Stomach (tissue), 9 donors: ENCODE results near the gene ZNF135. TPM values are rescaled to one million over a fixed set of nuclear protein-coding genes. Genes with fewer than 3 reads are reported as not detected.

Experiments
- DNase-seq, 2 donors: peaks; one replicate each; pipeline versions ENCODE4 v3.0.0 to v3.0.0-alpha.2; 2013 to 2019
- H3K27ac ChIP-seq, 5 donors: fragments of 200-600 bp in 4 of 5; sonication (generic) in 4 of 5; one replicate each; pipeline ENCODE4 v1.5.1; 2013 to 2019; ENCODE audit warnings: mild to moderate bottlenecking in 1 of 5, moderate library complexity in 1 of 5
- H3K27me3 ChIP-seq, 3 donors: fragments of 200-600 bp; sonication (generic); one replicate each; pipeline ENCODE4 v1.5.1; 2017 to 2019; ENCODE audit warnings: mixed run types in 1 of 3
- H3K36me3 ChIP-seq, 4 donors: fragments of 200-600 bp; sonication (generic); 1 replicate in 3 of 4; 2 replicates in 1 of 4; pipeline ENCODE4 v1.5.1; 2016 to 2019
- H3K4me1 ChIP-seq, 4 donors: fragments of 200-600 bp; sonication (generic); one replicate each; pipeline ENCODE4 v1.5.1; 2016 to 2019
- H3K4me3 ChIP-seq, 4 donors: fragments of 200-600 bp; sonication (generic) in 3 of 4; one replicate each; pipeline ENCODE4 v1.5.1; 2016 to 2019; ENCODE audit warnings: mild to moderate bottlenecking in 1 of 4
- H3K9me3 ChIP-seq, 4 donors: fragments of 200-600 bp; sonication (generic); one replicate each; pipeline ENCODE4 v1.5.1; 2016 to 2019
- CTCF ChIP-seq, 7 experiments: fragments of 450-650 bp in 4 of 7; fragments of 200-600 bp in 3 of 7; sonication (generic) in 3 of 7; IDR thresholded peaks; one replicate each; pipeline ENCODE4 v1.5.1; 2016 to 2019; ENCODE audit warnings: antibody characterized with exemption in 7 of 7, control low read depth in 2 of 7, mild to moderate bottlenecking in 1 of 7
- EP300 ChIP-seq: sonication (generic); formaldehyde crosslinking; IDR thresholded peaks from one replicate; pipeline ENCODE4 v1.6.1; 2017; ENCODE audit warnings: antibody characterized with exemption
- POLR2A ChIP-seq, 4 donors: fragments of 450-650 bp; IDR thresholded peaks; one replicate each; pipeline ENCODE4 v1.6.1; 2016; ENCODE audit warnings: antibody characterized with exemption in 4 of 4, control low read depth in 2 of 4, mild to moderate bottlenecking in 1 of 4, moderate library complexity in 1 of 4
- POLR2AphosphoS5 ChIP-seq, 3 donors: sonication (generic); formaldehyde crosslinking; IDR thresholded peaks; one replicate each; pipeline ENCODE4 v1.6.1; 2016; ENCODE audit warnings: antibody characterized with exemption in 3 of 3
- WGBS, 5 donors: extraction: QIAGEN DNeasy Blood & Tissue Kit in 3 of 5; methylation state at CpG; one replicate each; pipeline versions ENCODE4 v1.1.5 to v1.1.7; 2013 to 2018; 5-methylcytosine and 5-hydroxymethylcytosine counted together
- intact Hi-C: fragments of 100-400 bp; cut with DNase I; formaldehyde crosslinking; loops from one replicate; pipeline ENCODE4 v1.15.1; 2023; ENCODE audit warnings: low total_unique reads
- polyA plus RNA-seq, 3 donors: library from polyadenylated mRNA; stranded (reverse); fragments of 200-250 nt; gene quantifications; one replicate each; pipeline ENCODE4 v1.2.3, GENCODE V29; 2013
- total RNA-seq, 5 donors: library from RNA; depleted of rRNA; stranded (reverse); fragments of >200 nt; gene quantifications; one replicate each; pipeline versions ENCODE4 v1.1.0 to v1.2.3, GENCODE V29; 2014 to 2016
- donor health status: healthy with polysubstance abuse.
- donor health status: Bipolar disorder and iron deficiency.
- donor health status: healthy.

The ZNF135 gene
- total and polyA plus RNA-seq, 8 donors, result 1.6 to 16.3 (median 4.9) TPM; not detected in 1

GRCh38 chr19:58014141-58014540 is 44.9 kb upstream of the ZNF135 start:
- DNase-seq, result no peak
- no peak overlapping the region for H3K27ac ChIP-seq
- H3K27me3 ChIP-seq, result no peaks in the 10 kb centered on the region
- H3K36me3 ChIP-seq, result no peaks in the 10 kb centered on the region
- intact Hi-C loops, result loop anchor here (10.0 kb wide), 1 partner anchor 141 kb away; the partner anchor contains the start of gene ZNF329
- TF ChIP-seq POLR2A (IDR thresholded peaks at IDR 0.05), result no peak
- TF ChIP-seq EP300, result no peak
- TF ChIP-seq CTCF (IDR thresholded peaks at IDR 0.05), result no peak
- TF ChIP-seq POLR2AphosphoS5 (IDR thresholded peaks at IDR 0.05), result no peak
- peaks cover 0 to 15% (median 7%) of the 10 kb centered on the region in 4 donors for H3K4me1 ChIP-seq
- WGBS, 5 donors, result 26 to 54% (median 34%) methylated on average over 4 to 5 of the region's 5 CpGs
- H3K9me3 ChIP-seq, result peaks cover 43 to 91% (median 75%) of the 10 kb centered on the region in 4 donors
- no peak overlapping the region for H3K4me3 ChIP-seq

- H3K27ac ChIP-seq, result no peak overlapping the region
- TF ChIP-seq POLR2AphosphoS5 (IDR thresholded peaks at IDR 0.05), result no peak
- TF ChIP-seq CTCF (IDR thresholded peaks at IDR 0.05), result no peak
- TF ChIP-seq POLR2A (IDR thresholded peaks at IDR 0.05), result no peak
- no peak for TF ChIP-seq EP300
- H3K4me1 ChIP-seq, result no peaks in the 10 kb centered on the region
- peaks cover 0 to 86% (median 54%) of the 10 kb centered on the region in 4 donors for H3K9me3 ChIP-seq
- intact Hi-C loops, result no loop called here
- H3K4me3 ChIP-seq, result no peak overlapping the region
- no peak for DNase-seq
- no peaks in the 10 kb centered on the region for H3K27me3 ChIP-seq
- 67 to 77% (median 70%) methylated on average over 7 of the region's 7 CpGs for WGBS, 5 donors
- no peaks in the 10 kb centered on the region for H3K36me3 ChIP-seq
Observed at GRCh38 chr19:58020129-58020528, 39.0 kb upstream of the ZNF135 start.

- 54 to 59% (median 56%) methylated on average over 30 of the region's 30 CpGs for WGBS, 5 donors
- Histone ChIP-seq H3K9me3 (peaks cover 0 to 85% (median 54%) of the 10 kb centered on the region in 4 donors), H3K27ac (no peak overlapping the region), H3K27me3 (no peaks in the 10 kb centered on the region), H3K36me3 (no peaks in the 10 kb centered on the region), H3K4me1 (no peaks in the 10 kb centered on the region), H3K4me3 (no peak overlapping the region)
- peak in 1 of 3 donors; percentile 35 for TF ChIP-seq POLR2AphosphoS5 (IDR thresholded peaks at IDR 0.05)
- no peak for TF ChIP-seq POLR2A (IDR thresholded peaks at IDR 0.05)
- no peak for TF ChIP-seq EP300
- TF ChIP-seq CTCF (IDR thresholded peaks at IDR 0.05), result peak in 4 of 7 experiments; percentile 26 to 53 (median 36)
- intact Hi-C loops, result no loop called here
- DNase-seq, result peak in 1 of 2 donors; percentile 92
Observed at GRCh38 chr19:58021541-58022282, 37.4 kb upstream of the ZNF135 start.

GRCh38 chr19:58022283-58022660 is 36.8 kb upstream of the ZNF135 start:
- intact Hi-C loops, result no loop called here
- no peak for DNase-seq

More at GRCh38 chr19:58022283-58022660, 36.8 kb upstream of the ZNF135 start:
- TF ChIP-seq CTCF (IDR thresholded peaks at IDR 0.05) (peak in 1 of 7 experiments; percentile 6), POLR2A (IDR thresholded peaks at IDR 0.05) (no peak), EP300 (no peak), POLR2AphosphoS5 (IDR thresholded peaks at IDR 0.05) (no peak)
- H3K4me1 ChIP-seq, result no peaks in the 10 kb centered on the region
- H3K27ac ChIP-seq, result no peak overlapping the region
- WGBS, 5 donors, result 67 to 84% (median 77%) methylated on average over 4 of the region's 4 CpGs
- H3K9me3 ChIP-seq, result peaks cover 0 to 80% (median 51%) of the 10 kb centered on the region in 4 donors
- H3K36me3 ChIP-seq, result no peaks in the 10 kb centered on the region
- no peak overlapping the region for H3K4me3 ChIP-seq
- no peaks in the 10 kb centered on the region for H3K27me3 ChIP-seq
